SK-N-SH (cell line): ENCODE data around the gene SLC26A4. TPM values are rescaled to one million over a fixed set of nuclear protein-coding genes. Genes with fewer than 3 reads are reported as not detected.

Experiments
- CTCF ChIA-PET: fragments of 300-600, 350-600 bp; formaldehyde crosslinking; extraction: SDS; loops from one replicate; lab custom pipeline; 2021; lab: Yijun Ruan, JAX
- POLR2A ChIA-PET: fragments of 350-600 bp; sonication (Branson Sonifier 250); formaldehyde crosslinking; extraction: SDS; loops from one replicate; lab custom pipeline; 2020; ENCODE audit warnings: antibody characterized with exemption, inconsistent platforms; lab: Yijun Ruan, JAX
- DNase-seq: peaks from one replicate; pipeline ENCODE4 v3.0.0; 2012
- H2AFZ ChIP-seq: fragments of 200-600 bp; sonication (generic); 2 replicates; pipeline ENCODE4 v1.8.1; 2016; ENCODE audit warnings: antibody characterized with exemption, mild to moderate bottlenecking, low read depth
- H3F3A ChIP-seq: fragments of 200-600 bp; sonication (generic); replicated peaks from 2 replicates; pipeline ENCODE3; 2016; ENCODE audit warnings: antibody characterized with exemption, mild to moderate bottlenecking; ENCODE audit not compliant: insufficient read depth
- H3K27ac ChIP-seq, 2 experiments: fragments of 200-500 bp in 1 of 2; fragments of 200-600 bp in 1 of 2; sonication (Bioruptor generic) in 1 of 2; sonication (generic), shearing (Covaris generic) in 1 of 2; 2 replicates each; pipeline versions ENCODE4 v1.5.1 to v1.6.1; 2014 to 2016; ENCODE audit warnings: low read depth in 2 of 2, inconsistent platforms in 1 of 2, low read length in 1 of 2, mild to moderate bottlenecking in 1 of 2, mixed read lengths in 1 of 2
- H3K27me3 ChIP-seq: fragments of 200-600 bp; sonication (generic), shearing (Covaris generic); 2 replicates; pipeline ENCODE4 v1.6.1; 2016; ENCODE audit warnings: mixed run types; ENCODE audit not compliant: insufficient read depth
- H3K36me3 ChIP-seq, 2 experiments: fragments of 200-500 bp in 1 of 2; fragments of 200-600 bp in 1 of 2; sonication (Bioruptor generic) in 1 of 2; sonication (generic) in 1 of 2; replicated peaks in 1 of 2; 2 replicates each; pipeline versions ENCODE3 to v1.5.1; 2014 to 2016; ENCODE audit warnings: low read length in 1 of 2, mild to moderate bottlenecking in 1 of 2; ENCODE audit not compliant: insufficient read depth in 2 of 2, control insufficient read depth in 1 of 2
- H3K4me1 ChIP-seq, 2 experiments: fragments of 200-500 bp in 1 of 2; fragments of 200-600 bp in 1 of 2; sonication (Bioruptor generic) in 1 of 2; sonication (generic), shearing (Covaris generic) in 1 of 2; 2 replicates each; pipeline versions ENCODE4 v1.5.1 to v1.6.1; 2014 to 2016; ENCODE audit warnings: low read depth in 1 of 2, low read length in 1 of 2, mixed run types in 1 of 2; ENCODE audit not compliant: insufficient read depth in 2 of 2, control insufficient read depth in 1 of 2
- H3K4me2 ChIP-seq: fragments of 200-600 bp; sonication (generic), shearing (Covaris generic); 2 replicates; pipeline ENCODE4 v1.6.1; 2017; ENCODE audit warnings: mixed run types
- H3K4me3 ChIP-seq, 2 experiments: fragments of 200-500 bp in 1 of 2; fragments of 200-600 bp in 1 of 2; sonication (Bioruptor generic) in 1 of 2; sonication (generic), shearing (Covaris generic) in 1 of 2; 2 replicates each; pipeline versions ENCODE4 v1.5.1 to v1.8.1; 2014 to 2016; ENCODE audit warnings: low read depth in 2 of 2, inconsistent platforms in 1 of 2, low read length in 1 of 2, mild to moderate bottlenecking in 1 of 2, mixed read lengths in 1 of 2, moderate library complexity in 1 of 2
- H3K79me2 ChIP-seq: fragments of 200-600 bp; sonication (generic); 2 replicates; pipeline ENCODE4 v1.8.1; 2017; ENCODE audit warnings: mild to moderate bottlenecking; ENCODE audit not compliant: insufficient read depth
- H3K9ac ChIP-seq: fragments of 200-600 bp; sonication (generic); 2 replicates; pipeline ENCODE4 v1.6.1; 2017; ENCODE audit warnings: mixed run types
- H3K9me2 ChIP-seq: fragments of 200-600 bp; sonication (generic); 2 replicates; pipeline ENCODE4 v1.6.1; 2017; ENCODE audit warnings: mixed run types
- H3K9me3 ChIP-seq: fragments of 200-600 bp; sonication (generic); 2 replicates; pipeline ENCODE4 v1.6.1; 2017; ENCODE audit warnings: mixed run types, mild to moderate bottlenecking, moderate library complexity
- H4K20me1 ChIP-seq: fragments of 200-600 bp; sonication (generic); 2 replicates; pipeline ENCODE4 v1.6.1; 2017; ENCODE audit warnings: mild to moderate bottlenecking, mixed run types; ENCODE audit not compliant: insufficient read depth
- CHD2 ChIP-seq: fragments of 150-350 bp; IDR thresholded peaks from 2 replicates; pipeline ENCODE4 v1.6.1; 2018; ENCODE audit warnings: low read length; ENCODE audit not compliant: partially characterized antibody
- ELF1 ChIP-seq: IDR thresholded peaks from 2 replicates; pipeline ENCODE4 v1.4.0; 2012
- EP300 ChIP-seq, 2 experiments: IDR thresholded peaks; 2 replicates each; pipeline versions ENCODE4 v1.4.0 to v1.6.1; 2012; ENCODE audit warnings: borderline replicate concordance in 1 of 2, low read depth in 1 of 2, low read length in 1 of 2
- FOXJ3 ChIP-seq: sonication (generic); formaldehyde crosslinking; IDR thresholded peaks from 2 replicates; pipeline ENCODE4 v1.5.1; 2020; ENCODE audit warnings: mild to moderate bottlenecking, missing genetic modification reagents
- FOXM1 ChIP-seq: IDR thresholded peaks from 2 replicates; pipeline ENCODE4 v1.4.0; 2012; ENCODE audit warnings: low read depth, mild to moderate bottlenecking
- GABPA ChIP-seq: IDR thresholded peaks from 2 replicates; pipeline ENCODE4 v1.4.0; 2012; ENCODE audit warnings: low read depth, mild to moderate bottlenecking
- GATA2 ChIP-seq: sonication (generic); formaldehyde crosslinking; IDR thresholded peaks from 2 replicates; pipeline ENCODE4 v1.5.0; 2020; ENCODE audit warnings: mild to moderate bottlenecking, missing genetic modification reagents
- IRF3 ChIP-seq: fragments of 150-350 bp; IDR thresholded peaks from 2 replicates; pipeline ENCODE4 v1.6.1; 2016; ENCODE audit warnings: mild to moderate bottlenecking, low read depth, low read length
- JUND ChIP-seq: IDR thresholded peaks from 2 replicates; pipeline ENCODE4 v1.4.0; 2012
- MXI1 ChIP-seq: IDR thresholded peaks from 2 replicates; pipeline ENCODE4 v1.6.1; 2012; ENCODE audit warnings: mild to moderate bottlenecking, low read depth, low read length, improper control_type of control experiment
- NRF1 ChIP-seq: IDR thresholded peaks from 2 replicates; pipeline ENCODE4 v1.6.1; 2012; ENCODE audit warnings: low read depth, mild to moderate bottlenecking, low read length
- POLR2AphosphoS5 ChIP-seq: IDR thresholded peaks from 2 replicates; pipeline ENCODE4 v1.6.1; 2012; ENCODE audit warnings: low read depth, low read length
- RXRA ChIP-seq: IDR thresholded peaks from 2 replicates; pipeline ENCODE4 v1.4.0; 2012; ENCODE audit warnings: low read depth, mild to moderate bottlenecking, borderline replicate concordance
- SMC3 ChIP-seq: IDR thresholded peaks from 2 replicates; pipeline ENCODE4 v1.6.1; 2012; ENCODE audit warnings: low read depth, low read length, improper control_type of control experiment
- USF1 ChIP-seq: IDR thresholded peaks from 2 replicates; pipeline ENCODE4 v1.4.0; 2012; ENCODE audit warnings: low read depth, borderline replicate concordance
- YY1 ChIP-seq: IDR thresholded peaks from 2 replicates; pipeline ENCODE4 v1.4.0; 2012; ENCODE audit warnings: low read depth, mild to moderate bottlenecking
- ZBTB33 ChIP-seq: IDR thresholded peaks from 2 replicates; pipeline ENCODE4 v1.4.0; 2012; ENCODE audit warnings: low read depth, borderline replicate concordance
- WGBS: methylation state at CpG from one replicate; pipeline ENCODE4 v1.1.6; 2017; ENCODE audit warnings: low lambda C conversion rate; 5-methylcytosine and 5-hydroxymethylcytosine counted together
- polyA plus RNA-seq, 3 experiments: library from polyadenylated mRNA; depleted of rRNA; stranded (reverse); fragments of >200 nt; gene quantifications; 2 replicates each; pipeline ENCODE4 v1.2.3, GENCODE V29; 2012
- TF ChIP-seq, protein P1 (sequence below): fragments of 200-600 bp; sonication (generic); IDR thresholded peaks from 2 replicates; pipeline ENCODE4 v1.6.1; 2017; ENCODE audit warnings: antibody characterized with exemption, mild to moderate bottlenecking, moderate library complexity
- TF ChIP-seq, protein P2 (sequence below): fragments of 150-350 bp; IDR thresholded peaks from 2 replicates; pipeline ENCODE4 v1.6.1; 2017; ENCODE audit warnings: antibody characterized with exemption, low read length, low read depth, borderline replicate concordance

Gene SLC26A4
- polyA plus RNA-seq, 1 of the 3 experiments (the other 2 are of a cell fraction): 0.61 TPM

DNA sequence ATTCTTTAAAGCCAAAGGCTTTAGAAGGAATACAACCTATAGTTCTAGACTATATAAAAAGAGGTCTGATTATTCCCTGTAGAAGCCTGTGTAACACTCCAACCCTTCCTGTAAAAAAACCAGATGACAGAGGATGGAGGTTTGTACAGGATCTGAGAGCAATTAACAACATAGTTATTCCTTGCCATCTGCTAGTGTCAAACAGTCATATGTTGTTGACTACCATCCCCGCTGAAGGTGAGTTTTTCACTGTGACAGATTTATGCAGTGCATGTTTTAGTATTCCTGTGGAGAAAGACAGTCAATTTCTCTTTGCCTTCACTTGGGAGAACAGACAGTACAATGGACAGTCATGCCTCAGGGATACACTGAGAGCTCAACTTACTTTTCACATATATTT lies 19.0 kb upstream of the SLC26A4 start:
- CTCF ChIA-PET: interaction anchor here (0.6 to 1.6 kb wide), 2 partner anchors 20 to 47 kb away, joined by 3 to 5 read pairs; no protein-coding TSS in a partner anchor
- Histone ChIP-seq H3K9me3 (no peaks in the 10 kb centered on the region), H3K4me1 (peaks cover 3 to 13% of the 10 kb centered on the region in 2 experiments; a peak in 2 of 4 replicates)
- POLR2A ChIA-PET: no interaction called here
- no peak for TF ChIP-seq NRF1
- TF ChIP-seq ZBTB33: no peak
- TF ChIP-seq RXRA: no peak
- TF ChIP-seq, protein P1, sequence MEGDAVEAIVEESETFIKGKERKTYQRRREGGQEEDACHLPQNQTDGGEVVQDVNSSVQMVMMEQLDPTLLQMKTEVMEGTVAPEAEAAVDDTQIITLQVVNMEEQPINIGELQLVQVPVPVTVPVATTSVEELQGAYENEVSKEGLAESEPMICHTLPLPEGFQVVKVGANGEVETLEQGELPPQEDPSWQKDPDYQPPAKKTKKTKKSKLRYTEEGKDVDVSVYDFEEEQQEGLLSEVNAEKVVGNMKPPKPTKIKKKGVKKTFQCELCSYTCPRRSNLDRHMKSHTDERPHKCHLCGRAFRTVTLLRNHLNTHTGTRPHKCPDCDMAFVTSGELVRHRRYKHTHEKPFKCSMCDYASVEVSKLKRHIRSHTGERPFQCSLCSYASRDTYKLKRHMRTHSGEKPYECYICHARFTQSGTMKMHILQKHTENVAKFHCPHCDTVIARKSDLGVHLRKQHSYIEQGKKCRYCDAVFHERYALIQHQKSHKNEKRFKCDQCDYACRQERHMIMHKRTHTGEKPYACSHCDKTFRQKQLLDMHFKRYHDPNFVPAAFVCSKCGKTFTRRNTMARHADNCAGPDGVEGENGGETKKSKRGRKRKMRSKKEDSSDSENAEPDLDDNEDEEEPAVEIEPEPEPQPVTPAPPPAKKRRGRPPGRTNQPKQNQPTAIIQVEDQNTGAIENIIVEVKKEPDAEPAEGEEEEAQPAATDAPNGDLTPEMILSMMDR: no peak
- TF ChIP-seq POLR2AphosphoS5: no peak
- TF ChIP-seq GABPA: no peak
- TF ChIP-seq FOXM1: no peak
- TF ChIP-seq, all 33 proteins: peak for 0
- Histone ChIP-seq H3K27ac (no peak overlapping the region), H3K36me3 (no peaks in the 10 kb centered on the region), H3K4me3 (no peak overlapping the region), H3K9ac (no peak overlapping the region), H3K79me2 (no peaks in the 10 kb centered on the region), H2AFZ (0 out of 2 replicates have a peak overlapping the region, but pooled peaks have one; percentile 2), H3K9me2 (no peaks in the 10 kb centered on the region), H3F3A (peaks cover 4% of the 10 kb centered on the region), H3K4me2 (no peak overlapping the region), H3K27me3 (no peaks in the 10 kb centered on the region), H4K20me1 (no peaks in the 10 kb centered on the region)
- DNase-seq: no peak
- 65% methylated on average over 1 of the region's 1 CpG for WGBS

DNA sequence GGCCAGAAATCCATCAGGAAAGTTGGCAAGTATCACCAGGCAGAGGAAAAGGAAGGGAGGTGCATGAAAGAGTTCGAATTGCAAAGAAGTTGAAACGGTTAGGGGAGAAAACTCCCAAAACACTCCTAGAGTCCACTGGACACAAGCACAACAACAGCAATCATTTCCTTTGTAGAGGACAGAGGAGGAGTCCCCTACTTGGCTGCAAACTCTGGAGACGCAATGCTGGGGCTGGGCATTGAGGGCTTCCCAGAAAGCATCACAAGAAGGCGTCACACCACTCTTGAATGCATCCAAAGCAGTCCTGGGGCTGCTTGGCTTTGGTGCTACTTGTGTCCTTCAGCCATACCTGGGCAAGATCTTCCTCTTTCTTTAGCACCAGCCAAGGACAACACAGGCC lies 18.1 kb upstream of the SLC26A4 start:
- Histone ChIP-seq H3K27me3 (no peaks in the 10 kb centered on the region), H2AFZ (no peak overlapping the region), H3K9me3 (no peaks in the 10 kb centered on the region), H3K9ac (no peak overlapping the region), H3K4me3 (no peak overlapping the region), H3K27ac (no peak overlapping the region), H3K79me2 (no peaks in the 10 kb centered on the region), H3K4me1 (peaks cover 3 to 13% of the 10 kb centered on the region in 2 experiments; a peak in 2 of 4 replicates), H3K36me3 (no peaks in the 10 kb centered on the region), H3K9me2 (no peaks in the 10 kb centered on the region), H3F3A (peaks cover 4% of the 10 kb centered on the region), H3K4me2 (no peak overlapping the region), H4K20me1 (no peaks in the 10 kb centered on the region)
- no peak for DNase-seq
- 68% methylated on average over 4 of the region's 4 CpGs for WGBS
- CTCF ChIA-PET: no interaction called here
- POLR2A ChIA-PET: no interaction called here
- TF ChIP-seq, protein P1: no peak
- TF ChIP-seq USF1: no peak
- TF ChIP-seq EP300 (IDR thresholded peaks at IDR 0.05; ENCODE audit: borderline replicate concordance in 1 of 2, low read depth in 1 of 2, low read length in 1 of 2): no peak
- TF ChIP-seq IRF3: no peak
- TF ChIP-seq NRF1: no peak
- no peak for TF ChIP-seq FOXM1
- no peak for TF ChIP-seq FOXJ3 (CRISPR knock-in tag)
- TF ChIP-seq SMC3: no peak
- no peak for TF ChIP-seq CHD2
- TF ChIP-seq MXI1: no peak
- no peak for TF ChIP-seq ELF1
- TF ChIP-seq, protein P2, sequence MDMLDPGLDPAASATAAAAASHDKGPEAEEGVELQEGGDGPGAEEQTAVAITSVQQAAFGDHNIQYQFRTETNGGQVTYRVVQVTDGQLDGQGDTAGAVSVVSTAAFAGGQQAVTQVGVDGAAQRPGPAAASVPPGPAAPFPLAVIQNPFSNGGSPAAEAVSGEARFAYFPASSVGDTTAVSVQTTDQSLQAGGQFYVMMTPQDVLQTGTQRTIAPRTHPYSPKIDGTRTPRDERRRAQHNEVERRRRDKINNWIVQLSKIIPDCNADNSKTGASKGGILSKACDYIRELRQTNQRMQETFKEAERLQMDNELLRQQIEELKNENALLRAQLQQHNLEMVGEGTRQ: no peak
- no peak for TF ChIP-seq GATA2
- TF ChIP-seq RXRA: no peak
- no peak for TF ChIP-seq YY1
- TF ChIP-seq JUND: no peak
